PC-3 (cell line): ENCODE results near the gene CGN. TPM values are rescaled to one million over a fixed set of nuclear protein-coding genes. Genes with fewer than 3 reads are reported as not detected.

Source experiments
- ATAC-seq: fragments of 200-7000 bp; cut with Tn5 transposase; 2 replicates; pipeline ENCODE4 v1.9.1; 2020; ENCODE audit warnings: mild to moderate bottlenecking, moderate library complexity
- BruUV-seq: library from RNA; stranded (reverse); fragments of 400-500 nt; replicated peaks from 2 replicates; lab custom pipeline; 2021; lab: Mats Ljungman, UMichigan
- CTCF ChIA-PET: fragments of 300-600 bp; sonication (Branson Sonifier 250); formaldehyde crosslinking; loops from one replicate; lab custom pipeline; 2022; ENCODE audit warnings: antibody characterized with exemption; lab: Charles Lee
- POLR2A ChIA-PET: fragments of 300-600 bp; sonication (Branson Sonifier 250); formaldehyde crosslinking; loops from one replicate; lab custom pipeline; 2022; ENCODE audit warnings: antibody characterized with exemption; ENCODE audit not compliant: unreplicated experiment; lab: Charles Lee
- DNase-seq: peaks from one replicate; pipeline ENCODE4 v3.0.0-alpha.2; 2015
- H2AFZ ChIP-seq: fragments of 300-600 bp; sonication (generic); 2 replicates; pipeline ENCODE4 v1.6.0; 2016; ENCODE audit warnings: antibody characterized with exemption, low read length
- H3F3A ChIP-seq: fragments of 300-600 bp; sonication (generic); one replicate; pipeline ENCODE4 v1.6.0; 2017; ENCODE audit warnings: antibody characterized with exemption, low read length, control low read depth, mild to moderate bottlenecking; ENCODE audit not compliant: unreplicated experiment
- H3K27ac ChIP-seq: fragments of 300-600 bp; sonication (generic); 2 replicates; pipeline ENCODE4 v1.5.1; 2016; ENCODE audit warnings: mild to moderate bottlenecking, low read length
- H3K27me3 ChIP-seq: fragments of 300-600 bp; sonication (generic); 2 replicates; pipeline ENCODE4 v1.6.1; 2016; ENCODE audit warnings: low read length, mixed read lengths
- H3K36me3 ChIP-seq: fragments of 300-600 bp; sonication (generic); 2 replicates; pipeline ENCODE4 v1.6.1; 2016; ENCODE audit warnings: low read depth, mixed run types, low read length, mixed read lengths
- H3K4me1 ChIP-seq: fragments of 300-600 bp; sonication (generic); 2 replicates; pipeline ENCODE4 v1.5.1; 2016; ENCODE audit warnings: low read length; ENCODE audit not compliant: insufficient read depth
- H3K4me2 ChIP-seq: fragments of 300-600 bp; sonication (generic); 2 replicates; pipeline ENCODE4 v1.6.0; 2016; ENCODE audit warnings: low read length
- H3K4me3 ChIP-seq: fragments of 300-600 bp; sonication (generic); 2 replicates; pipeline ENCODE4 v1.5.1; 2016; ENCODE audit warnings: mild to moderate bottlenecking, low read length, mixed read lengths
- H3K79me2 ChIP-seq: fragments of 300-600 bp; sonication (generic); 2 replicates; pipeline ENCODE4 v1.6.1; 2017; ENCODE audit warnings: low read length, mixed read lengths
- H3K9ac ChIP-seq: fragments of 300-600 bp; sonication (generic); 2 replicates; pipeline ENCODE4 v1.6.0; 2016; ENCODE audit warnings: mild to moderate bottlenecking, low read length
- H3K9me2 ChIP-seq: fragments of 300-600 bp; sonication (generic); replicated peaks from 2 replicates; pipeline ENCODE4 v1.6.1; 2016; ENCODE audit warnings: mixed run types, low read length, mixed read lengths
- H3K9me3 ChIP-seq: fragments of 300-600 bp; sonication (generic); 2 replicates; pipeline ENCODE4 v1.6.1; 2016; ENCODE audit warnings: low read length, mixed read lengths
- H4K20me1 ChIP-seq: fragments of 300-600 bp; sonication (generic); 2 replicates; pipeline ENCODE4 v1.6.1; 2016; ENCODE audit warnings: low read length, mixed read lengths
- CTCF ChIP-seq: fragments of 300-600 bp; sonication (generic); conservative IDR thresholded peaks from 2 replicates; pipeline ENCODE4 v1.5.1; 2017; ENCODE audit warnings: antibody characterized with exemption, low read depth, mild to moderate bottlenecking, low read length
- EZH2 ChIP-seq: fragments of 300-600 bp; sonication (generic); IDR thresholded peaks from one replicate; pipeline ENCODE4 v1.6.1; 2017; ENCODE audit warnings: antibody characterized with exemption, mild to moderate bottlenecking, low read length; ENCODE audit not compliant: unreplicated experiment
- EZH2phosphoT487 ChIP-seq: fragments of 300-600 bp; sonication (generic); IDR thresholded peaks from 2 replicates; pipeline ENCODE4 v1.6.1; 2018; ENCODE audit warnings: mild to moderate bottlenecking, antibody characterized with exemption, low read length, borderline replicate concordance
- intact Hi-C: fragments of 100-400 bp; cut with micrococcal nuclease; formaldehyde crosslinking; loops from 2 replicates; pipeline ENCODE4 v1.9.0; 2023
- total RNA-seq: library from RNA; depleted of rRNA; stranded (reverse); fragments of >200 nt; gene quantifications from 2 replicates; pipeline ENCODE4 v1.2.3, GENCODE V29; 2014

CGN gene
- total RNA-seq, 1 experiment from 2014 or later, result 13.3 TPM

- POLR2A ChIA-PET, result no interaction called here
- ATAC-seq, result no peak
Measured at GRCh38 chr1:151502035-151502700, 9.0 kb upstream of the CGN start.

GRCh38 chr1:151502859-151503780, 8.1 kb upstream of the CGN start:
- ATAC-seq (no peak), DNase-seq (no peak)
- H3K27ac ChIP-seq, result no peak overlapping the region
- H3K36me3 ChIP-seq, result no peaks in the 10 kb centered on the region
- intact Hi-C loops, result no loop called here
- H3K27me3 ChIP-seq, result no peaks in the 10 kb centered on the region
- POLR2A ChIA-PET, result no interaction called here
- H3K9me3 ChIP-seq, result no peaks in the 10 kb centered on the region
- H3K9ac ChIP-seq, result no peak overlapping the region
- CTCF ChIA-PET, result no interaction called here
- no peaks in the 10 kb centered on the region for H3K4me1 ChIP-seq
- H3K79me2 ChIP-seq, result no peaks in the 10 kb centered on the region
- no peak overlapping the region for H2AFZ ChIP-seq
- H3K4me2 ChIP-seq, result no peak overlapping the region
- BruUV-seq, result no TSS peak
- no peak for TF ChIP-seq CTCF
- TF ChIP-seq EZH2, result no peak
- no peak for TF ChIP-seq EZH2phosphoT487
- no peak overlapping the region for H3K4me3 ChIP-seq
- H3K9me2 ChIP-seq, result no peaks in the 10 kb centered on the region
- H4K20me1 ChIP-seq, result no peaks in the 10 kb centered on the region
- H3F3A ChIP-seq, result no peaks in the 10 kb centered on the region

More at GRCh38 chr1:151502035-151502700, 9.0 kb upstream of the CGN start:
- no peak for DNase-seq
- Histone ChIP-seq H3K4me2 (no peak overlapping the region), H3K9ac (no peak overlapping the region), H3K4me1 (no peaks in the 10 kb centered on the region), H4K20me1 (no peaks in the 10 kb centered on the region), H3K4me3 (no peak overlapping the region), H3K27ac (no peak overlapping the region), H3K36me3 (no peaks in the 10 kb centered on the region), H2AFZ (0 out of 2 replicates have a peak overlapping the region, but pooled peaks have one; percentile 20), H3K9me3 (no peaks in the 10 kb centered on the region), H3K79me2 (no peaks in the 10 kb centered on the region), H3F3A (no peaks in the 10 kb centered on the region), H3K27me3 (no peaks in the 10 kb centered on the region), H3K9me2 (no peaks in the 10 kb centered on the region)
- CTCF ChIA-PET, result no interaction called here
- TF ChIP-seq EZH2 (no peak), CTCF (no peak), EZH2phosphoT487 (no peak)
- BruUV-seq, result no TSS peak
- intact Hi-C loops, result no loop called here
